HepG2 (cell line): ENCODE data around the gene CPLANE2. TPM values are rescaled to one million over a fixed set of nuclear protein-coding genes. Genes with fewer than 3 reads are reported as not detected.

Source experiments
- ATM ChIP-seq: fragments of 450-650 bp; IDR thresholded peaks from 2 replicates; pipeline ENCODE4 v1.7.1; 2017; ENCODE audit warnings: mild to moderate bottlenecking, borderline replicate concordance
- ELF4 ChIP-seq: sonication (generic); formaldehyde crosslinking; IDR thresholded peaks from 2 replicates; pipeline ENCODE4 v1.5.0; 2020; ENCODE audit warnings: missing genetic modification reagents, mild to moderate bottlenecking, moderate library complexity, borderline replicate concordance
- HCFC1 ChIP-seq: fragments of 150-350 bp; IDR thresholded peaks from 2 replicates; pipeline ENCODE4 v1.6.1; 2014; ENCODE audit warnings: low read depth, low read length
- HES4 ChIP-seq: sonication (generic); formaldehyde crosslinking; IDR thresholded peaks from 2 replicates; pipeline ENCODE4 v1.9.0; 2021; ENCODE audit warnings: mild to moderate bottlenecking, missing genetic modification reagents, borderline replicate concordance
- HOXA7 ChIP-seq: sonication (generic); formaldehyde crosslinking; IDR thresholded peaks from 2 replicates; pipeline ENCODE4 v1.8.1; 2022; ENCODE audit warnings: mild to moderate bottlenecking, missing genetic modification reagents, moderate library complexity
- HOXD1 ChIP-seq: sonication (generic); formaldehyde crosslinking; IDR thresholded peaks from 2 replicates; pipeline ENCODE4 v1.5.0; 2020; ENCODE audit warnings: missing genetic modification reagents
- KMT2B ChIP-seq: IDR thresholded peaks from 2 replicates; pipeline ENCODE4 v1.6.1; 2016; ENCODE audit warnings: missing genetic modification reagents, missing compliant biosample characterization
- MIER3 ChIP-seq: IDR thresholded peaks from 2 replicates; pipeline ENCODE4 v1.6.1; 2016; ENCODE audit warnings: missing compliant biosample characterization, borderline replicate concordance
- MTF1 ChIP-seq: sonication (generic); formaldehyde crosslinking; IDR thresholded peaks from 2 replicates; pipeline ENCODE4 v1.5.0; 2020; ENCODE audit warnings: missing genetic modification reagents
- MYC ChIP-seq: sonication (generic); formaldehyde crosslinking; IDR thresholded peaks from 2 replicates; pipeline ENCODE4 v1.9.0; 2021; ENCODE audit warnings: missing genetic modification reagents, borderline replicate concordance
- NR2C2 ChIP-seq: sonication (generic); formaldehyde crosslinking; IDR thresholded peaks from 2 replicates; pipeline ENCODE4 v1.4.0; 2020; ENCODE audit warnings: missing genetic modification reagents, mild to moderate bottlenecking, moderate library complexity, borderline replicate concordance
- REXO4 ChIP-seq: sonication (generic); formaldehyde crosslinking; IDR thresholded peaks from 2 replicates; pipeline ENCODE4 v1.8.0; 2022; ENCODE audit warnings: missing genetic modification reagents, mild to moderate bottlenecking, borderline replicate concordance
- SP2 ChIP-seq: sonication (generic); formaldehyde crosslinking; IDR thresholded peaks from 2 replicates; pipeline ENCODE4 v1.5.1; 2020; ENCODE audit warnings: mild to moderate bottlenecking, missing genetic modification reagents
- TGIF2 ChIP-seq: IDR thresholded peaks from 2 replicates; pipeline ENCODE4 v1.6.1; 2016; ENCODE audit warnings: control low read depth, missing compliant biosample characterization
- ZBTB8A ChIP-seq: sonication (generic); formaldehyde crosslinking; IDR thresholded peaks from 2 replicates; pipeline ENCODE4 v1.4.0; 2020; ENCODE audit warnings: mild to moderate bottlenecking, low read depth, missing genetic modification reagents, borderline replicate concordance
- ZNF253 ChIP-seq: sonication (generic); formaldehyde crosslinking; IDR thresholded peaks from 2 replicates; pipeline ENCODE4 v1.8.0; 2022; ENCODE audit warnings: mild to moderate bottlenecking, missing genetic modification reagents, borderline replicate concordance
- ZNF3 ChIP-seq: IDR thresholded peaks from 2 replicates; pipeline ENCODE4 v1.7.0; 2017; ENCODE audit warnings: inconsistent platforms
- ZNF34 ChIP-seq: sonication (generic); formaldehyde crosslinking; IDR thresholded peaks from 2 replicates; pipeline ENCODE4 v1.4.0; 2020; ENCODE audit warnings: mild to moderate bottlenecking, missing genetic modification reagents, borderline replicate concordance
- ZNF431 ChIP-seq: sonication (generic); formaldehyde crosslinking; IDR thresholded peaks from 2 replicates; pipeline ENCODE4 v1.9.0; 2022; ENCODE audit warnings: missing genetic modification reagents, low read depth, mild to moderate bottlenecking, borderline replicate concordance
- ZNF614 ChIP-seq: IDR thresholded peaks from 2 replicates; pipeline ENCODE4 v1.6.1; 2018; ENCODE audit warnings: missing biosample characterization, missing genetic modification reagents, inconsistent platforms, borderline replicate concordance
- ZNF674 ChIP-seq: sonication (generic); formaldehyde crosslinking; IDR thresholded peaks from 2 replicates; pipeline ENCODE4 v1.5.0; 2020; ENCODE audit warnings: low read depth, mild to moderate bottlenecking, missing genetic modification reagents
- ZNF776 ChIP-seq: sonication (generic); formaldehyde crosslinking; IDR thresholded peaks from 2 replicates; pipeline ENCODE4 v1.4.0; 2020; ENCODE audit warnings: mild to moderate bottlenecking, missing genetic modification reagents
- ZNF780A ChIP-seq: sonication (generic); formaldehyde crosslinking; IDR thresholded peaks from 2 replicates; pipeline ENCODE4 v1.8.0; 2022; ENCODE audit warnings: mild to moderate bottlenecking, missing genetic modification reagents, moderate library complexity
- ZNF781 ChIP-seq: sonication (generic); formaldehyde crosslinking; IDR thresholded peaks from 2 replicates; pipeline ENCODE4 v1.5.1; 2020; ENCODE audit warnings: borderline replicate concordance, mild to moderate bottlenecking, missing genetic modification reagents; ENCODE audit errors: not compliant biosample characterization
- ZNF788 ChIP-seq: sonication (generic); formaldehyde crosslinking; IDR thresholded peaks from 2 replicates; pipeline ENCODE4 v1.5.0; 2020; ENCODE audit warnings: mild to moderate bottlenecking, missing genetic modification reagents, borderline replicate concordance
- ZNF792 ChIP-seq: IDR thresholded peaks from 2 replicates; pipeline ENCODE4 v1.6.1; 2016
- ZNF839 ChIP-seq: sonication (generic); formaldehyde crosslinking; IDR thresholded peaks from 2 replicates; pipeline ENCODE4 v1.4.0; 2020; ENCODE audit warnings: missing genetic modification reagents, mild to moderate bottlenecking, borderline replicate concordance
- ZSCAN9 ChIP-seq: IDR thresholded peaks from 2 replicates; pipeline ENCODE4 v1.6.1; 2016; ENCODE audit warnings: borderline replicate concordance
- polyA plus RNA-seq, 8 experiments: library from polyadenylated mRNA; depleted of rRNA in 3 of 8; stranded (reverse) in 7 of 8; unstranded in 1 of 8; fragments of >200 nt; fragmentation: Illumina TruSeq in 4 of 8; extraction: Trizol in 4 of 8; gene quantifications; 2 replicates each; pipeline versions ENCODE4 v1.2.1 to v1.2.3, GENCODE V29; 2011 to 2016; ENCODE audit warnings: low read depth in 4 of 8, missing spikeins in 1 of 8, mixed read lengths in 1 of 8; ENCODE audit not compliant: insufficient read depth in 1 of 8
- total RNA-seq, 5 experiments: library from RNA; depleted of rRNA; stranded (reverse); fragments of >200 nt; fragmentation: Illumina TruSeq; extraction: Trizol; gene quantifications; 2 replicates each; pipeline ENCODE4 v1.2.3, GENCODE V29; 2016; ENCODE audit warnings: low read depth in 1 of 5
- TF ChIP-seq, protein P1 (sequence below): sonication (generic); formaldehyde crosslinking; IDR thresholded peaks from 2 replicates; pipeline ENCODE4 v1.4.0; 2020; ENCODE audit warnings: missing genetic modification reagents, low read depth, mild to moderate bottlenecking, borderline replicate concordance
- TF ChIP-seq, protein P2 (sequence below): sonication (generic); formaldehyde crosslinking; IDR thresholded peaks from 2 replicates; pipeline ENCODE4 v1.5.1; 2020; ENCODE audit warnings: missing genetic modification reagents, mild to moderate bottlenecking, borderline replicate concordance

Gene CPLANE2
- total and polyA plus RNA-seq, 2 of the 13 experiments (the other 11 are each of a cell fraction or from before 2014, with no cell fraction given), result 0.29 to 1.6 TPM

DNA sequence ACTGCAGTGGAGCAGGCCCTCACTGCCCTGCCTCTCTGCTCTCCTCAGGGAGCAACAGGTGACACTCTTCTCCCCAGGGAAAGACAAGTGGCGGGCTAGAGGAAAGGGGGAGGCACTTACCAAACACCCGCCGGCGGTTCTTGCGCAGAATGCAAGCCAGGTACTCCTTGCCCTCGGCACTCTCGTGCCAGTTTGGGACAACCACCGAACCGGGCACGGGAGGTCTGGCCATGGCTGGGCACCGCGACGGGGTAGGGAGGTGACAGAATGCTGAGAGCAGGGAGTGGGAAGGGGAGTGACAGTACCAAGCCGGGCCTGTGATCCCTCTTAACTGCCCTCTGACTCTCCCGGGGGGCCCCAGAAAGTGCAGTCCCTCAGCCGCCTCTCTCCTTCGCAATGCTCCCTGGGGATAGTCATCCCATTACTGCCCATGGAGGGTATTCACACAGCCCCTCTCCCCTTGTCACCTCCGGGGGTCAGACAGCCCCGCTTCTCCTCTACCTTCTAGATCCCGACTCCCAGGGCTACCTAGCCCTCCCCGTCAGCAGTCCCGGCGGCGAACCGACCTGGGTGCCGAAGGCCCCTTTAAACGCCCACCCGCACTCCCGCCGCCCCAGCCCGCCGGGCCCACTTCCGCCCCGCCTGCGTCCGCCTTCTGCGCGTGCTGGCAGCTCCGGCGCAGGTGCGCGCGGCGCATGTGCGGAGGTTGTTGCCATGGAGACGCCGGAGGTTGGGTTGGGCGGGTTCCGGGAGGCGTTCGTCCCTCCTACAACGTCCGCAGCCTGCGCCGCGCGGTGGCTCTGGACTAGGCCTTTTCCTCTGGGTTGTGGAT lies at the start of gene CPLANE2 (continued):
- no peak for TF ChIP-seq ZBTB8A
- TF ChIP-seq ZNF792, result no peak
- TF ChIP-seq REXO4, result no peak
- TF ChIP-seq HCFC1, result no peak
- TF ChIP-seq ZNF3, result no peak
- TF ChIP-seq ZNF839 (CRISPR knock-in tag), result peak; percentile 90; the same call in 1 of the 2 replicates
- TF ChIP-seq TGIF2, result no peak
- no peak for TF ChIP-seq ZNF674 (CRISPR knock-in tag)
- 0 out of 2 replicates have a peak, but pooled peaks have one; percentile 31 for TF ChIP-seq MTF1 (CRISPR knock-in tag)
- no peak for TF ChIP-seq ZNF34
- TF ChIP-seq ELF4 (CRISPR knock-in tag), result no peak
- TF ChIP-seq KMT2B (CRISPR knock-in tag), result no peak
- TF ChIP-seq ZNF614 (CRISPR knock-in tag), result 0 out of 2 replicates have a peak, but pooled peaks have one; percentile 44
- TF ChIP-seq, protein P1, sequence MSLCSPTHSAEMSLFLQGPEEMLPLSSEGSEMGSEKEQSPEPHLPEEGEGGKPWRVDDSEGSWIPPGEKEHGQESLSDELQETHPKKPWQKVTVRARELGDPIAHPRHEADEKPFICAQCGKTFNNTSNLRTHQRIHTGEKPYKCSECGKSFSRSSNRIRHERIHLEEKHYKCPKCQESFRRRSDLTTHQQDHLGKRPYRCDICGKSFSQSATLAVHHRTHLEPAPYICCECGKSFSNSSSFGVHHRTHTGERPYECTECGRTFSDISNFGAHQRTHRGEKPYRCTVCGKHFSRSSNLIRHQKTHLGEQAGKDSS, result no peak
- no peak for TF ChIP-seq ZNF253
- TF ChIP-seq, protein P2, sequence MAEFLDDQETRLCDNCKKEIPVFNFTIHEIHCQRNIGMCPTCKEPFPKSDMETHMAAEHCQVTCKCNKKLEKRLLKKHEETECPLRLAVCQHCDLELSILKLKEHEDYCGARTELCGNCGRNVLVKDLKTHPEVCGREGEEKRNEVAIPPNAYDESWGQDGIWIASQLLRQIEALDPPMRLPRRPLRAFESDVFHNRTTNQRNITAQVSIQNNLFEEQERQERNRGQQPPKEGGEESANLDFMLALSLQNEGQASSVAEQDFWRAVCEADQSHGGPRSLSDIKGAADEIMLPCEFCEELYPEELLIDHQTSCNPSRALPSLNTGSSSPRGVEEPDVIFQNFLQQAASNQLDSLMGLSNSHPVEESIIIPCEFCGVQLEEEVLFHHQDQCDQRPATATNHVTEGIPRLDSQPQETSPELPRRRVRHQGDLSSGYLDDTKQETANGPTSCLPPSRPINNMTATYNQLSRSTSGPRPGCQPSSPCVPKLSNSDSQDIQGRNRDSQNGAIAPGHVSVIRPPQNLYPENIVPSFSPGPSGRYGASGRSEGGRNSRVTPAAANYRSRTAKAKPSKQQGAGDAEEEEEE (CRISPR knock-in tag), result no peak
- TF ChIP-seq ZNF788 (CRISPR knock-in tag), result no peak
- peak; percentile 71 for TF ChIP-seq MYC (CRISPR knock-in tag)
- no peak for TF ChIP-seq HOXD1 (CRISPR knock-in tag)
- peak; percentile 23; the same call in 1 of the 2 replicates for TF ChIP-seq HES4
- TF ChIP-seq ZNF776, result no peak
- TF ChIP-seq ZNF431 (CRISPR knock-in tag), result no peak
- no peak for TF ChIP-seq ATM
- TF ChIP-seq MIER3 (CRISPR knock-in tag), result 0 out of 2 replicates have a peak, but pooled peaks have one; percentile 22
- no peak for TF ChIP-seq ZNF781 (CRISPR knock-in tag)
- TF ChIP-seq ZNF780A, result no peak
- no peak for TF ChIP-seq SP2 (CRISPR knock-in tag)
- TF ChIP-seq NR2C2 (CRISPR knock-in tag), result no peak; the same call in 1 of the 2 replicates
- 0 out of 2 replicates have a peak, but pooled peaks have one; percentile 43 for TF ChIP-seq HOXA7
- TF ChIP-seq ZSCAN9 (CRISPR knock-in tag), result no peak
